MM.1S (cell line): ENCODE data around the gene DNAH8.
"Not testable (repeated sequence)": the region's sequence is repeated elsewhere in the genome, so short reads cannot be mapped to it uniquely, and the experiment has no call there.

ENCODE experiments used
- DNase-seq: peaks from one replicate; pipeline ENCODE4 v3.0.0-alpha.2; 2015
- H2AFZ ChIP-seq: fragments of 300-600 bp; sonication (generic); 2 replicates; pipeline ENCODE4 v1.6.0; 2016; ENCODE audit warnings: antibody characterized with exemption, low read length
- H3F3A ChIP-seq: fragments of 300-600 bp; sonication (generic); 2 replicates; pipeline ENCODE4 v1.6.1; 2016; ENCODE audit warnings: mild to moderate bottlenecking, antibody characterized with exemption, low read length, moderate library complexity, mixed read lengths; ENCODE audit not compliant: insufficient read depth
- H3K27ac ChIP-seq: fragments of 300-600 bp; sonication (generic); 2 replicates; pipeline ENCODE4 v1.5.1; 2016; ENCODE audit warnings: mild to moderate bottlenecking, low read length
- H3K27me3 ChIP-seq: fragments of 300-600 bp; sonication (generic); replicated peaks from 2 replicates; pipeline ENCODE4 v1.6.0; 2016; ENCODE audit warnings: low read length; ENCODE audit not compliant: insufficient read depth
- H3K36me3 ChIP-seq: fragments of 300-600 bp; sonication (generic); replicated peaks from 2 replicates; pipeline ENCODE4 v1.6.1; 2016; ENCODE audit warnings: mild to moderate bottlenecking, low read length, mixed read lengths; ENCODE audit not compliant: insufficient read depth
- H3K4me1 ChIP-seq: fragments of 300-600 bp; sonication (generic); 2 replicates; pipeline ENCODE4 v1.6.1; 2016; ENCODE audit warnings: low read length, mixed read lengths
- H3K4me2 ChIP-seq: fragments of 300-600 bp; sonication (generic); 2 replicates; pipeline ENCODE4 v1.6.0; 2016; ENCODE audit warnings: low read depth, low read length
- H3K4me3 ChIP-seq: fragments of 300-600 bp; sonication (generic); 2 replicates; pipeline ENCODE4 v1.5.1; 2016; ENCODE audit warnings: low read length, mixed read lengths
- H3K79me2 ChIP-seq: fragments of 300-600 bp; sonication (generic); 2 replicates; pipeline ENCODE4 v1.6.1; 2016; ENCODE audit warnings: mixed run types, low read length, mixed read lengths
- H3K9ac ChIP-seq: fragments of 300-600 bp; sonication (generic); 2 replicates; pipeline ENCODE4 v1.6.1; 2016; ENCODE audit warnings: low read length, mixed read lengths
- H3K9me2 ChIP-seq: fragments of 300-600 bp; sonication (generic); replicated peaks from 2 replicates; pipeline ENCODE4 v1.6.1; 2016; ENCODE audit warnings: mild to moderate bottlenecking, low read length, mixed read lengths; ENCODE audit not compliant: insufficient read depth
- H3K9me3 ChIP-seq: fragments of 300-600 bp; sonication (generic); replicated peaks from 2 replicates; pipeline ENCODE4 v1.6.1; 2016; ENCODE audit warnings: mild to moderate bottlenecking, low read length, mixed read lengths; ENCODE audit not compliant: insufficient read depth
- H4K20me1 ChIP-seq: fragments of 300-600 bp; sonication (generic); 2 replicates; pipeline ENCODE4 v1.6.1; 2016; ENCODE audit warnings: mild to moderate bottlenecking, low read length, moderate library complexity, mixed read lengths; ENCODE audit not compliant: insufficient read depth
- CTCF ChIP-seq: fragments of 300-600 bp; sonication (generic); IDR thresholded peaks from 2 replicates; pipeline ENCODE4 v1.5.1; 2016; ENCODE audit warnings: antibody characterized with exemption, low read length, mixed read lengths
- EZH2 ChIP-seq: fragments of 300-600 bp; sonication (generic); optimal IDR thresholded peaks from 2 replicates; pipeline ENCODE3; 2017; ENCODE audit warnings: low read depth, mild to moderate bottlenecking, antibody characterized with exemption, low read length, mixed read lengths
- EZH2phosphoT487 ChIP-seq: fragments of 300-600 bp; sonication (generic); IDR thresholded peaks from 2 replicates; pipeline ENCODE4 v1.6.1; 2018; ENCODE audit warnings: antibody characterized with exemption, low read length

The DNAH8 gene

DNA sequence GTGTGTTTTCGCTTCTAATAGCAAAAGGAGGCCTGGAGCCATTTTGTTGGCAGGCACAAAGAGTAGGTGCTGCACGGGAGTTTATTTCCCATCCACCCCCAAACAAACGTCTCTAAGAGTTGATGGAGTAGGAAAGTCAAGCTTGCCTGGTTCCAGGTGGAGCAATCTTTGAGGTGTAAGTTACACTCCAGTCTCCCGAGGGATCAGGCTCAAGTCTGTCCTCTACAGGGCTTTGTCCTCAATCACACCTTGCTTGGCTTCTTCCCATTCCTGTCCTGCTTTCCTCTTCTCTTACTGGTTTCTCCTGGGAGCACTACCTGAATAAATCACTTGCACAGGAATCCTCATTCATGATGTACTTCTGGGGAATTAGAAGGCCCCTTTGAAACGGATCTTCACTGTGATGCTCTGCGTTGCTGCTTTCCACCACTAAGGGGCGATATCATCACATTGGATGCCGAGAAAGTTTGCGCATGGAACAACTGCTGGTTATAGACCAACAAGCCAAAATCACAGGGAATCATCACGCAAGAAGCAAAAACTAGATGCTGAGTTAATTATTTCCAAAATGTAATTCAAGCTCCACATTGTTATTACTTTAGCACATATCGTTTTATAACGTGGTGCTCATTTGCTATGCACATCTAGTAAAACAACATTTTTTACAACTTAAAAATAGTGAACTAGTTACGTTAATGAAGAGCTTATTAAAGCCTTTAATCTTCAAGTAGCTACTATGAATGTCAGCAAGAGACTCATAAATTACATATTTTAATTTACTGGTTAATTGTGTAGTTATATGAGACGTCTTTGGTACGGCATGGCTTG is 156.8 kb downstream of the DNAH8 start:
- Histone ChIP-seq H3K9me3 (no peaks in the 10 kb centered on the region), H3K27me3 (no peaks in the 10 kb centered on the region), H3K27ac (no peak overlapping the region), H3K4me2 (no peak overlapping the region), H3F3A (no peaks in the 10 kb centered on the region), H3K9me2 (no peaks in the 10 kb centered on the region), H3K4me1 (no peaks in the 10 kb centered on the region), H3K4me3 (no peak overlapping the region), H3K36me3 (no peaks in the 10 kb centered on the region), H2AFZ (peak overlapping the region; percentile 37; the same call in 1 of the 2 replicates), H3K9ac (no peak overlapping the region), H4K20me1 (no peaks in the 10 kb centered on the region), H3K79me2 (no peaks in the 10 kb centered on the region)
- peak; percentile 59 for DNase-seq
- TF ChIP-seq CTCF (peak; percentile 98), EZH2 (no peak)

- no peak overlapping the region for H3K27ac ChIP-seq
- no peaks in the 10 kb centered on the region for H4K20me1 ChIP-seq
- H2AFZ ChIP-seq: no peak overlapping the region; the same call in 1 of the 2 replicates
- no peaks in the 10 kb centered on the region for H3K27me3 ChIP-seq
- no peak overlapping the region for H3K9ac ChIP-seq
- no peaks in the 10 kb centered on the region for H3K9me3 ChIP-seq
- no peaks in the 10 kb centered on the region for H3K9me2 ChIP-seq
- no peak for DNase-seq
- H3K79me2 ChIP-seq: no peaks in the 10 kb centered on the region
- no peak for TF ChIP-seq CTCF
- TF ChIP-seq EZH2phosphoT487: no peak
- TF ChIP-seq EZH2: no peak
- H3F3A ChIP-seq: no peaks in the 10 kb centered on the region
- no peaks in the 10 kb centered on the region for H3K4me1 ChIP-seq
- no peak overlapping the region for H3K4me2 ChIP-seq
- no peaks in the 10 kb centered on the region for H3K36me3 ChIP-seq
- no peak overlapping the region for H3K4me3 ChIP-seq
Observed at GRCh38 chr6:38873001-38873400, 157.9 kb downstream of the DNAH8 start.

DNA sequence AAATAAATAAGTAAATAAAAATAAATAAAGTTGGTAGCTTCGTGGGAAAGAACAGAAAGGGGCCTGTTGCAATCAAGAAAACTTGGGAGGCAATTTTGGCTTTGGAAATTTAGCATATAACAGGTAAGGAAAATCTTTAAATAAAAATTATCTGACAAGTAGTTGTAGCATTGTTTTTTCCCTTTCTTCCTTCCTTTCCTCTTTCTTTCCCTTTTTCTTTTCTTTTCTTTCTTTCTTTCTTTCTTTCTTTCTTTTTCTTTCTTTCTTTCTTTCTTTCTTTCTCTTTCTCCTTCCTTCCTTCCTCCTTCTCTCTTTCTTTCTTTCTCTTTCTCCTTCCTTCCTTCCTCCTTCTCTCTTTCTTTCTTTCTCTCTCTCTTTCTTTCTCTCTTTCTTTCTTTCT is 158.7 kb downstream of the DNAH8 start:
- not testable (repeated sequence) for H3F3A ChIP-seq, H3K9me3 ChIP-seq, DNase-seq, H4K20me1 ChIP-seq, H3K4me2 ChIP-seq, H3K27me3 ChIP-seq, H3K36me3 ChIP-seq, H3K9me2 ChIP-seq, H3K27ac ChIP-seq, H3K79me2 ChIP-seq, H3K9ac ChIP-seq, H3K4me3 ChIP-seq, H2AFZ ChIP-seq, H3K4me1 ChIP-seq

DNA sequence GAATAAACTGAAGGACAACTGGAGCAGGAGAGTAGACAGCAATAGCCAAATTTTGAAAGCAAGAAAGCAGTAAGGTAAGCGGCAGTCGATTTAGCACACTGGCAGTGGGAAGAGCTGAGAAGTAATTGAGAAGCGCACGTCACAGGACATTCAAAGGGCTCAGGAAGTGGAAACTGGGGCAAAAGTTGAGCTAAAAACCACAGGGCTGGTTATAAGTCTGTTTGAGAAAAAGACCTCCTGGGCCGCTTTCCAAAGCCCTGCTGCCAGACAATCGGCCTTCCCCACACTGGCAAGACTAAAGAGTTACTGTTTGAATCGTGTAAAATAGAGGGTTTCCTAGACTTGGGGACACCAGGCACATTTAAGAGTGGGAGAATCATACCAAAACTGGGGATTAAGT is 161.4 kb downstream of the DNAH8 start:
- H3K4me2 ChIP-seq: no peak overlapping the region

More for the DNA sequence above, 161.4 kb downstream of the DNAH8 start:
- H3F3A ChIP-seq: no peaks in the 10 kb centered on the region
- no peaks in the 10 kb centered on the region for H4K20me1 ChIP-seq
- H3K9ac ChIP-seq: no peak overlapping the region
- no peaks in the 10 kb centered on the region for H3K36me3 ChIP-seq
- no peaks in the 10 kb centered on the region for H3K79me2 ChIP-seq
- DNase-seq: no peak
- no peak overlapping the region for H2AFZ ChIP-seq
- H3K27me3 ChIP-seq: no peaks in the 10 kb centered on the region
- H3K9me2 ChIP-seq: no peaks in the 10 kb centered on the region
- no peak overlapping the region for H3K27ac ChIP-seq
- no peak for TF ChIP-seq EZH2
- TF ChIP-seq CTCF: no peak
- no peak for TF ChIP-seq EZH2phosphoT487
- no peaks in the 10 kb centered on the region for H3K9me3 ChIP-seq
- no peak overlapping the region for H3K4me3 ChIP-seq
- H3K4me1 ChIP-seq: no peaks in the 10 kb centered on the region
